Dermis microvascular lymphatic vessel endothelial cell (primary cell): ENCODE results near the gene DUSP16. TPM values are rescaled to one million over a fixed set of nuclear protein-coding genes. Genes with fewer than 3 reads are reported as not detected.
"Not testable (repeated sequence)": the region's sequence is repeated elsewhere in the genome, so short reads cannot be mapped to it uniquely, and the experiment has no call there.

Experiments
- DNase-seq, 2 donors: peaks; one replicate each; pipeline versions ENCODE4 v3.0.0 to v3.0.0-alpha.2; 2010; ENCODE audit warnings: low read depth in 2 of 2
- total RNA-seq: library from RNA; depleted of rRNA; stranded (reverse); fragments of >200 nt; gene quantifications from 2 replicates; pipeline ENCODE4 v1.2.1, GENCODE V29; 2014

DUSP16 gene
- 6.2 TPM in 2 replicates for total RNA-seq

- DNase-seq = peak; percentile 90 to 95
Measured at GRCh38 chr12:12562585-12563261, at the start of gene DUSP16. Gene DUSP16 (minus strand): TSS chr12:12562863. CDS start chr12:12521098, 41,765 bp downstream.

GRCh38 chr12:12612358-12612757 is 49.7 kb upstream of the DUSP16 start:
- DNase-seq = peak; percentile 49 to 73

- peak; percentile 94 to 97 for DNase-seq
Measured at GRCh38 chr12:12611512-12612306, 49.0 kb upstream of the DUSP16 start, which contains the start of gene CREBL2. Gene CREBL2 (plus strand): TSS chr12:12611876. CDS start chr12:12612173, 297 bp downstream.

- DNase-seq = no peak
Measured at GRCh38 chr12:12610711-12611110, 48.0 kb upstream of the DUSP16 start.

- no peak for DNase-seq
Measured at GRCh38 chr12:12609692-12610091, 47.0 kb upstream of the DUSP16 start.

- peak in 1 of 2 donors; percentile 5 for DNase-seq
Measured at GRCh38 chr12:12608557-12608957, 45.9 kb upstream of the DUSP16 start.

GRCh38 chr12:12606781-12607589 is 44.3 kb upstream of the DUSP16 start:
- no peak for DNase-seq

GRCh38 chr12:12604740-12605139 is 42.1 kb upstream of the DUSP16 start:
- DNase-seq = no peak

- DNase-seq = no peak
Measured at GRCh38 chr12:12600659-12601058, 38.0 kb upstream of the DUSP16 start.

GRCh38 chr12:12599750-12600643 is 37.3 kb upstream of the DUSP16 start:
- DNase-seq = peak; percentile 13 to 38

- no peak for DNase-seq
Measured at GRCh38 chr12:12598864-12599263, 36.2 kb upstream of the DUSP16 start.

- not testable (repeated sequence) for DNase-seq
Measured at GRCh38 chr12:12596598-12596997, 33.9 kb upstream of the DUSP16 start.

- DNase-seq = not testable (repeated sequence)
Measured at GRCh38 chr12:12595929-12596328, 33.3 kb upstream of the DUSP16 start.

- no peak for DNase-seq
Measured at GRCh38 chr12:12592930-12593329, 30.3 kb upstream of the DUSP16 start.

- DNase-seq = no peak
Measured at GRCh38 chr12:12590961-12591360, 28.3 kb upstream of the DUSP16 start.

- not testable (repeated sequence) for DNase-seq
Measured at GRCh38 chr12:12588436-12588835, 25.8 kb upstream of the DUSP16 start.

GRCh38 chr12:12587878-12588277 is 25.2 kb upstream of the DUSP16 start:
- no peak for DNase-seq

GRCh38 chr12:12586879-12587675 is 24.4 kb upstream of the DUSP16 start:
- DNase-seq = no peak

GRCh38 chr12:12585115-12585863 is 22.6 kb upstream of the DUSP16 start:
- DNase-seq = peak; percentile 52 to 60
